HepG2 (cell line): ENCODE results near the gene CNTN5.

ENCODE experiments used
- ARNT ChIP-seq: fragments of 450-650 bp; IDR thresholded peaks from 2 replicates; pipeline ENCODE4 v1.6.1; 2017
- CTCF ChIP-seq: sonication (generic); formaldehyde crosslinking; IDR thresholded peaks from 2 replicates; pipeline ENCODE4 v1.5.0; 2020; ENCODE audit warnings: mild to moderate bottlenecking, missing genetic modification reagents, moderate library complexity
- KDM5B ChIP-seq: sonication (generic); formaldehyde crosslinking; IDR thresholded peaks from 2 replicates; pipeline ENCODE4 v1.4.0; 2020; ENCODE audit warnings: missing genetic modification reagents, mild to moderate bottlenecking, borderline replicate concordance
- RAD21 ChIP-seq: fragments of 450-650 bp; formaldehyde crosslinking; IDR thresholded peaks from 2 replicates; pipeline ENCODE4 v1.5.0; 2020; ENCODE audit warnings: mild to moderate bottlenecking
- TF ChIP-seq, protein P1 (sequence below): IDR thresholded peaks from 2 replicates; pipeline ENCODE4 v1.6.1; 2012; ENCODE audit warnings: inconsistent platforms

GRCh38 chr11:99494065-99494464 is 473.3 kb downstream of the CNTN5 start:
- TF ChIP-seq CTCF (CRISPR knock-in tag) (no peak), RAD21 (CRISPR knock-in tag) (no peak), ARNT (no peak), KDM5B (CRISPR knock-in tag) (no peak)
- TF ChIP-seq, protein P1, sequence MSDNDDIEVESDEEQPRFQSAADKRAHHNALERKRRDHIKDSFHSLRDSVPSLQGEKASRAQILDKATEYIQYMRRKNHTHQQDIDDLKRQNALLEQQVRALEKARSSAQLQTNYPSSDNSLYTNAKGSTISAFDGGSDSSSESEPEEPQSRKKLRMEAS, result no peak
